GM19023 (cell line): Measurements from ENCODE around the gene ADIRF.
"Not testable (repeated sequence)": the region's sequence is repeated elsewhere in the genome, so short reads cannot be mapped to it uniquely, and the experiment has no call there.

ENCODE experiments used
- ATAC-seq: cut with Tn5 transposase; IDR thresholded peaks from one replicate; pipeline ENCODE4 v1.9.1; 2021; ENCODE audit warnings: mild to moderate bottlenecking, moderate library complexity; ENCODE audit not compliant: unreplicated experiment

The ADIRF gene

DNA sequence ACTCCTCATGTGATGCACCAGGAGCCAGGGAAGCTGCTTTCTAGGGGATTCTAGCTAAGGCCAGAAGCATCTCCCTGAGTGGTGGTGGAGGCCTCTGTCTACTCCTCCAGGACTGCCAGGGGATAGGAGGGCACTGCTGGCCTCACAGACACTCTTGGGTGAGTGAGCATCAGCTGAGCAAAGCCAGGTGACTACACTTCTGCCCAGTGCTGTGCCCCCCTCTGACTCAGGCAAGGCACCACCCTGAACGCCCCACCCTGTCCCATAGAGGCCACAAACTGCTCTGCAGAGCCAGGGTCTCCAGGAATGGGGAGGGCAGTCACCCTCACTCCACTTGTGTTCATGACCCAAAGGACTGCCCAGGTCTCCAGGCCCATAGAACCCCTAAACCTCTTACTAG, 51.2 kb downstream of the ADIRF start:
- ATAC-seq = not testable (repeated sequence)

DNA sequence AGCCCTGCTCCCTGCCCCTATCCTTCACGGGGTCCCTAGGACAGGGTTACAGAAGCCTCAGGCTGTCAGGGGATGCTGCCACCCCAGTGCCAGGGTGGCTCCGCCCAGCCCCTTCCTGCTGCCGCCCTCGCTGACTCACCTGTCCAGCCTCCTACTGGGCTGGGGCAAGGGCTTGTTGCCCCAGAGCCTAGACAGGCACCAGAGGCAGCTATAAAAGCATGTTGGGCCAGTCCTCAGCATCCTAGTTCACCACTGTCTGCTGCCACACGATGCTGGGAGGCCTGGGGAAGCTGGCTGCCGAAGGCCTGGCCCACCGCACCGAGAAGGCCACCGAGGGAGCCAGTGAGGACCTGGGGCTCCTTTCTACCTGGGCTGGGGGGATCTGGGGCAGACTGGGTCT, 51.8 kb downstream of the ADIRF start, which contains the start of gene FAM25A:
TSS of gene FAM25A (plus strand) at position 239 of the 400 bp plus-strand sequence. CDS start at position 270, 31 bp downstream.
- not testable (repeated sequence) for ATAC-seq
